Neural progenitor cell (in vitro differentiated cells): ENCODE results near the gene MICA. TPM values are rescaled to one million over a fixed set of nuclear protein-coding genes. Genes with fewer than 3 reads are reported as not detected.

Experiments used
- DNase-seq: peaks from one replicate; pipeline ENCODE4 v3.0.0-alpha.2; 2016; ENCODE audit warnings: low spot score
- H2AFZ ChIP-seq: fragments of 200-600 bp; sonication (generic); replicated peaks from 2 replicates; pipeline ENCODE4 v1.6.1; 2016; ENCODE audit warnings: antibody characterized with exemption
- H3F3A ChIP-seq: fragments of 200-600 bp; sonication (generic); 2 replicates; pipeline ENCODE4 v1.6.1; 2016; ENCODE audit warnings: antibody characterized with exemption, low read depth
- H3K27ac ChIP-seq: fragments of 200-600 bp; sonication (generic); 2 replicates; pipeline ENCODE4 v1.5.1; 2016; ENCODE audit warnings: mild to moderate bottlenecking
- H3K27me3 ChIP-seq: fragments of 200-600 bp; sonication (generic); 2 replicates; pipeline ENCODE4 v1.6.1; 2016; ENCODE audit warnings: mild to moderate bottlenecking, moderate library complexity
- H3K36me3 ChIP-seq: fragments of 200-600 bp; sonication (generic); 2 replicates; pipeline ENCODE4 v1.5.1; 2016
- H3K4me1 ChIP-seq: fragments of 200-600 bp; sonication (generic); 2 replicates; pipeline ENCODE4 v1.6.1; 2016; ENCODE audit warnings: mixed run types
- H3K4me2 ChIP-seq: fragments of 200-600 bp; sonication (generic); 2 replicates; pipeline ENCODE4 v1.6.1; 2016
- H3K4me3 ChIP-seq: fragments of 200-600 bp; sonication (generic); 2 replicates; pipeline ENCODE4 v1.5.1; 2016
- H3K79me2 ChIP-seq: fragments of 200-600 bp; sonication (generic); 2 replicates; pipeline ENCODE4 v1.6.1; 2016; ENCODE audit warnings: low read depth
- H3K9ac ChIP-seq: fragments of 200-600 bp; sonication (generic); 2 replicates; pipeline ENCODE4 v1.6.1; 2016
- H3K9me3 ChIP-seq: fragments of 200-600 bp; sonication (generic); 2 replicates; pipeline ENCODE4 v1.5.1; 2016; ENCODE audit warnings: low read depth
- H4K20me1 ChIP-seq: fragments of 200-600 bp; sonication (generic); 2 replicates; pipeline ENCODE4 v1.6.1; 2016; ENCODE audit warnings: low read depth
- H3K27ac Mint-ChIP-seq: 3 replicates; pipeline ENCODE4 v1.8.0; 2021; ENCODE audit warnings: mixed read lengths
- H3K27me3 Mint-ChIP-seq: 2 replicates; pipeline ENCODE4 v1.8.0; 2022; ENCODE audit warnings: low read depth, mild to moderate bottlenecking, inconsistent platforms, moderate library complexity, mixed read lengths; ENCODE audit not compliant: insufficient read depth
- H3K36me3 Mint-ChIP-seq: 3 replicates; pipeline ENCODE4 v1.8.0; 2021; ENCODE audit warnings: mixed read lengths
- H3K4me1 Mint-ChIP-seq: 3 replicates; pipeline ENCODE4 v1.8.0; 2021; ENCODE audit warnings: mixed read lengths
- H3K4me3 Mint-ChIP-seq: 3 replicates; pipeline ENCODE4 v1.8.0; 2021; ENCODE audit warnings: mild to moderate bottlenecking, moderate library complexity, mixed read lengths
- H3K9me3 Mint-ChIP-seq: 3 replicates; pipeline ENCODE4 v1.8.0; 2020; ENCODE audit warnings: mixed read lengths
- EZH2 ChIP-seq: fragments of 200-600 bp; sonication (generic); IDR thresholded peaks from 2 replicates; pipeline ENCODE4 v1.6.1; 2017; ENCODE audit warnings: antibody characterized with exemption, mild to moderate bottlenecking, moderate library complexity
- EZH2phosphoT487 ChIP-seq: fragments of 200-600 bp; sonication (generic); IDR thresholded peaks from 2 replicates; pipeline ENCODE4 v1.6.1; 2017; ENCODE audit warnings: antibody characterized with exemption
- total RNA-seq: library from RNA; depleted of rRNA; stranded (reverse); fragments of >200 nt; gene quantifications from 2 replicates; pipeline ENCODE4 v1.2.3, GENCODE V29; 2015; ENCODE audit warnings: low replicate concordance
- TF ChIP-seq, protein P1 (sequence below): fragments of 200-600 bp; sonication (generic); IDR thresholded peaks from 2 replicates; pipeline ENCODE4 v1.5.1; 2017; ENCODE audit warnings: antibody characterized with exemption, mild to moderate bottlenecking

MICA gene
- total RNA-seq, 1 donor from 2014 or later = 15.0 TPM

GRCh38 chr6:31416394-31417014, 13.1 kb downstream of the MICA start:
- peaks cover 7% of the 10 kb centered on the region for H3K36me3 Mint-ChIP-seq
- no peak overlapping the region for H3K27ac Mint-ChIP-seq
- Histone ChIP-seq H3K4me2 (no peak overlapping the region), H3F3A (no peaks in the 10 kb centered on the region), H3K4me1 (no peaks in the 10 kb centered on the region), H3K27ac (no peak overlapping the region), H3K36me3 (no peaks in the 10 kb centered on the region), H4K20me1 (no peaks in the 10 kb centered on the region), H3K9me3 (no peaks in the 10 kb centered on the region), H3K27me3 (no peaks in the 10 kb centered on the region), H3K9ac (no peak overlapping the region), H3K79me2 (no peaks in the 10 kb centered on the region), H2AFZ (no peak overlapping the region), H3K4me3 (no peak overlapping the region)
- H3K27me3 Mint-ChIP-seq = no peaks in the 10 kb centered on the region
- no peak for DNase-seq
- no peak for TF ChIP-seq EZH2phosphoT487
- TF ChIP-seq EZH2 = no peak
- TF ChIP-seq, protein P1, sequence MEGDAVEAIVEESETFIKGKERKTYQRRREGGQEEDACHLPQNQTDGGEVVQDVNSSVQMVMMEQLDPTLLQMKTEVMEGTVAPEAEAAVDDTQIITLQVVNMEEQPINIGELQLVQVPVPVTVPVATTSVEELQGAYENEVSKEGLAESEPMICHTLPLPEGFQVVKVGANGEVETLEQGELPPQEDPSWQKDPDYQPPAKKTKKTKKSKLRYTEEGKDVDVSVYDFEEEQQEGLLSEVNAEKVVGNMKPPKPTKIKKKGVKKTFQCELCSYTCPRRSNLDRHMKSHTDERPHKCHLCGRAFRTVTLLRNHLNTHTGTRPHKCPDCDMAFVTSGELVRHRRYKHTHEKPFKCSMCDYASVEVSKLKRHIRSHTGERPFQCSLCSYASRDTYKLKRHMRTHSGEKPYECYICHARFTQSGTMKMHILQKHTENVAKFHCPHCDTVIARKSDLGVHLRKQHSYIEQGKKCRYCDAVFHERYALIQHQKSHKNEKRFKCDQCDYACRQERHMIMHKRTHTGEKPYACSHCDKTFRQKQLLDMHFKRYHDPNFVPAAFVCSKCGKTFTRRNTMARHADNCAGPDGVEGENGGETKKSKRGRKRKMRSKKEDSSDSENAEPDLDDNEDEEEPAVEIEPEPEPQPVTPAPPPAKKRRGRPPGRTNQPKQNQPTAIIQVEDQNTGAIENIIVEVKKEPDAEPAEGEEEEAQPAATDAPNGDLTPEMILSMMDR = no peak
- H3K4me3 Mint-ChIP-seq = no peak overlapping the region
- H3K4me1 Mint-ChIP-seq = no peaks in the 10 kb centered on the region
- H3K9me3 Mint-ChIP-seq = no peaks in the 10 kb centered on the region

- no peaks in the 10 kb centered on the region for H3F3A ChIP-seq
- no peak overlapping the region for H3K9ac ChIP-seq
- H3K27me3 ChIP-seq = no peaks in the 10 kb centered on the region
- H3K4me3 Mint-ChIP-seq = no peak overlapping the region
- H3K9me3 ChIP-seq = no peaks in the 10 kb centered on the region
- no peak for DNase-seq
- H4K20me1 ChIP-seq = no peaks in the 10 kb centered on the region
- H3K9me3 Mint-ChIP-seq = no peaks in the 10 kb centered on the region
- no peak overlapping the region for H3K4me3 ChIP-seq
- no peak for TF ChIP-seq EZH2phosphoT487
- no peak for TF ChIP-seq EZH2
- TF ChIP-seq, protein P1 = no peak
- peaks cover 5% of the 10 kb centered on the region for H3K36me3 Mint-ChIP-seq
- no peak overlapping the region for H3K27ac Mint-ChIP-seq
- no peaks in the 10 kb centered on the region for H3K4me1 ChIP-seq
- H3K4me1 Mint-ChIP-seq = peaks cover 3% of the 10 kb centered on the region
- no peak overlapping the region for H2AFZ ChIP-seq
- H3K27ac ChIP-seq = no peak overlapping the region
- no peak overlapping the region for H3K4me2 ChIP-seq
- no peaks in the 10 kb centered on the region for H3K27me3 Mint-ChIP-seq
- H3K36me3 ChIP-seq = no peaks in the 10 kb centered on the region
- no peaks in the 10 kb centered on the region for H3K79me2 ChIP-seq
These were observed 14.9 kb downstream of the MICA start for GRCh38 chr6:31418251-31418650.

- H3K27me3 ChIP-seq = no peaks in the 10 kb centered on the region
- no peaks in the 10 kb centered on the region for H3K27me3 Mint-ChIP-seq
- H3K4me1 ChIP-seq = no peaks in the 10 kb centered on the region
- H3K36me3 ChIP-seq = no peaks in the 10 kb centered on the region
- H3K27ac Mint-ChIP-seq = no peak overlapping the region
- no peak overlapping the region for H3K4me3 Mint-ChIP-seq
- H3K36me3 Mint-ChIP-seq = peaks cover 5% of the 10 kb centered on the region
- TF ChIP-seq EZH2 (no peak), EZH2phosphoT487 (no peak)
- TF ChIP-seq, protein P1 = no peak
- H3K9ac ChIP-seq = no peak overlapping the region
- DNase-seq = no peak
- no peak overlapping the region for H3K27ac ChIP-seq
- H3K9me3 ChIP-seq = no peaks in the 10 kb centered on the region
- H3K4me3 ChIP-seq = no peak overlapping the region
- no peaks in the 10 kb centered on the region for H3K9me3 Mint-ChIP-seq
- H3F3A ChIP-seq = no peaks in the 10 kb centered on the region
- peaks cover 3% of the 10 kb centered on the region for H3K4me1 Mint-ChIP-seq
- H3K4me2 ChIP-seq = no peak overlapping the region
- H2AFZ ChIP-seq = no peak overlapping the region
- H3K79me2 ChIP-seq = no peaks in the 10 kb centered on the region
- H4K20me1 ChIP-seq = no peaks in the 10 kb centered on the region
These were observed 16.4 kb downstream of the MICA start for GRCh38 chr6:31419842-31420241.
